Stomach smooth muscle (tissue), 2 donors: Measurements from ENCODE around the gene HFM1.
"Not testable (repeated sequence)": the region's sequence is repeated elsewhere in the genome, so short reads cannot be mapped to it uniquely, and the experiment has no call there.

Experiments used
- H3K27ac ChIP-seq: one replicate; pipeline ENCODE4 v1.7.0; 2013; ENCODE audit warnings: mild to moderate bottlenecking, low read length, inconsistent platforms
- H3K27me3 ChIP-seq, 2 donors: one replicate each; pipeline ENCODE4 v1.7.0; 2013; ENCODE audit warnings: low read length in 2 of 2; ENCODE audit not compliant: insufficient read depth in 2 of 2, control insufficient read depth in 1 of 2
- H3K36me3 ChIP-seq, 2 donors: one replicate each; pipeline ENCODE4 v1.7.0; 2013; ENCODE audit warnings: low read length in 2 of 2; ENCODE audit not compliant: control insufficient read depth in 2 of 2, insufficient read depth in 2 of 2
- H3K4me1 ChIP-seq: one replicate; pipeline ENCODE4 v1.7.0; 2013; ENCODE audit warnings: low read length; ENCODE audit not compliant: control insufficient read depth, insufficient read depth
- H3K4me3 ChIP-seq, 2 donors: one replicate each; pipeline ENCODE4 v1.7.0; 2013; ENCODE audit warnings: low read length in 2 of 2
- H3K9ac ChIP-seq, 2 donors: one replicate each; pipeline ENCODE4 v1.7.0; 2013; ENCODE audit warnings: low read length in 2 of 2, mild to moderate bottlenecking in 1 of 2
- H3K9me3 ChIP-seq, 2 donors: one replicate each; pipeline ENCODE4 v1.7.0; 2013; ENCODE audit warnings: low read length in 2 of 2; ENCODE audit not compliant: control insufficient read depth in 2 of 2
- donor health status: healthy.
- donor health status: Pancreatic carcinoma.

HFM1 gene

GRCh38 chr1:91404151-91405012, at the start of gene HFM1:
TSS of gene HFM1 (minus strand) at chr1:91404837. CDS start at chr1:91401082, 3,755 bp downstream.
- no peaks in the 10 kb centered on the region for H3K36me3 ChIP-seq
- peak within 1 kb of the TSS; percentile 78 to 81 for H3K4me3 ChIP-seq
- H3K4me1 ChIP-seq = no peaks in the 10 kb centered on the region
- no peaks in the 10 kb centered on the region for H3K27me3 ChIP-seq
- no peaks in the 10 kb centered on the region for H3K9me3 ChIP-seq
- peak within 1 kb of the TSS; percentile 90 to 93 for H3K9ac ChIP-seq
- peak within 1 kb of the TSS; percentile 82 for H3K27ac ChIP-seq

GRCh38 chr1:91454136-91454535, 49.5 kb upstream of the HFM1 start:
- no peaks in the 10 kb centered on the region for H3K36me3 ChIP-seq
- H3K27me3 ChIP-seq = no peaks in the 10 kb centered on the region
- H3K4me1 ChIP-seq = no peaks in the 10 kb centered on the region

GRCh38 chr1:91450260-91450659, 45.6 kb upstream of the HFM1 start:
- no peaks in the 10 kb centered on the region for H3K27me3 ChIP-seq
- no peaks in the 10 kb centered on the region for H3K9me3 ChIP-seq
- H3K9ac ChIP-seq = no peak overlapping the region
- no peaks in the 10 kb centered on the region for H3K4me1 ChIP-seq
- H3K4me3 ChIP-seq = no peak overlapping the region
- no peaks in the 10 kb centered on the region for H3K36me3 ChIP-seq
- H3K27ac ChIP-seq = no peak overlapping the region

More at GRCh38 chr1:91454136-91454535, 49.5 kb upstream of the HFM1 start:
- no peak overlapping the region for H3K4me3 ChIP-seq
- H3K9ac ChIP-seq = no peak overlapping the region
- no peaks in the 10 kb centered on the region for H3K9me3 ChIP-seq
- H3K27ac ChIP-seq = no peak overlapping the region

GRCh38 chr1:91447782-91448181, 43.1 kb upstream of the HFM1 start:
- H3K27me3 ChIP-seq, H3K4me1 ChIP-seq, H3K36me3 ChIP-seq, H3K9ac ChIP-seq, H3K27ac ChIP-seq, H3K9me3 ChIP-seq, H3K4me3 ChIP-seq: not testable (repeated sequence)

- H3K9ac ChIP-seq, H3K27me3 ChIP-seq, H3K4me3 ChIP-seq: not testable (repeated sequence)
These were observed 37.3 kb upstream of the HFM1 start for GRCh38 chr1:91441980-91442379.

GRCh38 chr1:91440847-91441246, 36.2 kb upstream of the HFM1 start:
- no peak overlapping the region for H3K4me3 ChIP-seq
- no peaks in the 10 kb centered on the region for H3K4me1 ChIP-seq
- no peaks in the 10 kb centered on the region for H3K9me3 ChIP-seq
- no peaks in the 10 kb centered on the region for H3K36me3 ChIP-seq
- no peak overlapping the region for H3K27ac ChIP-seq
- no peaks in the 10 kb centered on the region for H3K27me3 ChIP-seq
- no peak overlapping the region for H3K9ac ChIP-seq

More at GRCh38 chr1:91441980-91442379, 37.3 kb upstream of the HFM1 start:
- not testable (repeated sequence) for H3K4me1 ChIP-seq, H3K27ac ChIP-seq, H3K36me3 ChIP-seq, H3K9me3 ChIP-seq

GRCh38 chr1:91439016-91439415, 34.4 kb upstream of the HFM1 start:
- no peak overlapping the region for H3K27ac ChIP-seq
- H3K4me1 ChIP-seq = no peaks in the 10 kb centered on the region
- no peak overlapping the region for H3K9ac ChIP-seq
- no peaks in the 10 kb centered on the region for H3K9me3 ChIP-seq
- H3K27me3 ChIP-seq = no peaks in the 10 kb centered on the region
- H3K4me3 ChIP-seq = no peak overlapping the region
- no peaks in the 10 kb centered on the region for H3K36me3 ChIP-seq

GRCh38 chr1:91428182-91428798, 23.7 kb upstream of the HFM1 start:
- no peaks in the 10 kb centered on the region for H3K4me1 ChIP-seq
- no peaks in the 10 kb centered on the region for H3K9me3 ChIP-seq
- no peaks in the 10 kb centered on the region for H3K36me3 ChIP-seq
- no peak overlapping the region for H3K9ac ChIP-seq
- no peaks in the 10 kb centered on the region for H3K27me3 ChIP-seq
- no peak overlapping the region for H3K4me3 ChIP-seq
- no peak overlapping the region for H3K27ac ChIP-seq

GRCh38 chr1:91427741-91428140, 23.1 kb upstream of the HFM1 start:
- no peak overlapping the region for H3K4me3 ChIP-seq
- no peaks in the 10 kb centered on the region for H3K36me3 ChIP-seq
- H3K4me1 ChIP-seq = no peaks in the 10 kb centered on the region
- H3K27ac ChIP-seq = no peak overlapping the region
- H3K9ac ChIP-seq = no peak overlapping the region
- H3K27me3 ChIP-seq = no peaks in the 10 kb centered on the region
- no peaks in the 10 kb centered on the region for H3K9me3 ChIP-seq

GRCh38 chr1:91422523-91422922, 17.9 kb upstream of the HFM1 start:
- H3K9me3 ChIP-seq, H3K4me1 ChIP-seq, H3K27me3 ChIP-seq, H3K9ac ChIP-seq, H3K27ac ChIP-seq, H3K36me3 ChIP-seq, H3K4me3 ChIP-seq: not testable (repeated sequence)

- no peak overlapping the region for H3K4me3 ChIP-seq
- no peak overlapping the region for H3K9ac ChIP-seq
- H3K27me3 ChIP-seq = peaks cover 0 to 4% of the 10 kb centered on the region in 2 donors
These were observed 7.7 kb upstream of the HFM1 start for GRCh38 chr1:91412371-91412770.

More at GRCh38 chr1:91412371-91412770, 7.7 kb upstream of the HFM1 start:
- no peaks in the 10 kb centered on the region for H3K36me3 ChIP-seq
- no peaks in the 10 kb centered on the region for H3K9me3 ChIP-seq
- no peaks in the 10 kb centered on the region for H3K4me1 ChIP-seq
- H3K27ac ChIP-seq = no peak overlapping the region
